ENCODE results near the gene ATP6V0C.
"Not testable (repeated sequence)": the region's sequence is repeated elsewhere in the genome, so short reads cannot be mapped to it uniquely, and the experiment has no call there.

GRCh38 chr16:2540912-2541311, 27.2 kb downstream of the ATP6V0C start:
- not testable (repeated sequence) for TF ChIP-seq POLR2AphosphoS5, POLR2A, CTCF, EP300 (IDR thresholded peaks at IDR 0.05)
